ENCODE results near the gene MYH7B. TPM values are rescaled to one million over a fixed set of nuclear protein-coding genes. Genes with fewer than 3 reads are reported as not detected.

The MYH7B gene
- total RNA-seq, 1 experiment from 2014 or later, result 0.52 TPM

GRCh38 chr20:34968042-34968775, 12.5 kb downstream of the MYH7B start:
- H3K36me3 Mint-ChIP-seq (ENCODE audit: insufficient read depth, unreplicated experiment), result no peaks in the 10 kb centered on the region
- no peak for TF ChIP-seq CTCF (IDR thresholded peaks at IDR 0.05; ENCODE audit: unreplicated experiment)
- H3K27ac Mint-ChIP-seq (ENCODE audit: unreplicated experiment), result no peak overlapping the region
- no peaks in the 10 kb centered on the region for H3K4me1 Mint-ChIP-seq (ENCODE audit: low read depth, unreplicated experiment)
- intact Hi-C loops (cut with micrococcal nuclease; ENCODE audit: unreplicated experiment), result no loop called here
- H3K27me3 Mint-ChIP-seq (ENCODE audit: unreplicated experiment), result peaks cover 32% of the 10 kb centered on the region
- no peak overlapping the region for H3K4me3 Mint-ChIP-seq (ENCODE audit: low read depth, unreplicated experiment)
- no peak for DNase-seq
- CTCF ChIA-PET, result interaction anchor here (1.1 kb wide), 1 partner anchor 19 kb away, joined by 3 read pairs; no protein-coding TSS in a partner anchor
- no TSS peak for BruUV-seq (replicated peaks)
- no peaks in the 10 kb centered on the region for H3K9me3 Mint-ChIP-seq (ENCODE audit: low read depth, unreplicated experiment)

GRCh38 chr20:34970193-34970840, 14.6 kb downstream of the MYH7B start:
- Mint-ChIP-seq H3K9me3 (ENCODE audit: low read depth, unreplicated experiment) (no peaks in the 10 kb centered on the region), H3K36me3 (ENCODE audit: insufficient read depth, unreplicated experiment) (no peaks in the 10 kb centered on the region), H3K27ac (ENCODE audit: unreplicated experiment) (no peak overlapping the region), H3K4me3 (ENCODE audit: low read depth, unreplicated experiment) (no peak overlapping the region), H3K27me3 (ENCODE audit: unreplicated experiment) (peaks cover 45% of the 10 kb centered on the region), H3K4me1 (ENCODE audit: low read depth, unreplicated experiment) (no peaks in the 10 kb centered on the region)
- no peak for DNase-seq
- intact Hi-C loops (cut with micrococcal nuclease; ENCODE audit: unreplicated experiment), result no loop called here
- no TSS peak for BruUV-seq (replicated peaks)
- TF ChIP-seq CTCF (IDR thresholded peaks at IDR 0.05; ENCODE audit: unreplicated experiment), result no peak
- CTCF ChIA-PET, result no interaction called here

GRCh38 chr20:34970846-34971560, 15.3 kb downstream of the MYH7B start:
- intact Hi-C loops (cut with micrococcal nuclease; ENCODE audit: unreplicated experiment), result no loop called here
- DNase-seq, result no peak
- Mint-ChIP-seq H3K9me3 (ENCODE audit: low read depth, unreplicated experiment) (no peaks in the 10 kb centered on the region), H3K4me1 (ENCODE audit: low read depth, unreplicated experiment) (no peaks in the 10 kb centered on the region), H3K27me3 (ENCODE audit: unreplicated experiment) (peaks cover 43% of the 10 kb centered on the region), H3K4me3 (ENCODE audit: low read depth, unreplicated experiment) (no peak overlapping the region), H3K36me3 (ENCODE audit: insufficient read depth, unreplicated experiment) (no peaks in the 10 kb centered on the region), H3K27ac (ENCODE audit: unreplicated experiment) (no peak overlapping the region)
- no peak for TF ChIP-seq CTCF (IDR thresholded peaks at IDR 0.05; ENCODE audit: unreplicated experiment)
- CTCF ChIA-PET, result interaction anchor here (0.7 kb wide), 3 partner anchors 58 to 1778 kb away, joined by 3 to 7 read pairs (median 3); no protein-coding TSS in a partner anchor
- BruUV-seq (replicated peaks), result no TSS peak

- TF ChIP-seq CTCF (IDR thresholded peaks at IDR 0.05; ENCODE audit: unreplicated experiment), result no peak
- Mint-ChIP-seq H3K27me3 (ENCODE audit: unreplicated experiment) (peaks cover 47% of the 10 kb centered on the region), H3K4me1 (ENCODE audit: low read depth, unreplicated experiment) (no peaks in the 10 kb centered on the region), H3K27ac (ENCODE audit: unreplicated experiment) (no peak overlapping the region), H3K36me3 (ENCODE audit: insufficient read depth, unreplicated experiment) (no peaks in the 10 kb centered on the region), H3K4me3 (ENCODE audit: low read depth, unreplicated experiment) (no peak overlapping the region), H3K9me3 (ENCODE audit: low read depth, unreplicated experiment) (no peaks in the 10 kb centered on the region)
- intact Hi-C loops (cut with micrococcal nuclease; ENCODE audit: unreplicated experiment), result no loop called here
- CTCF ChIA-PET, result interaction anchor here (0.7 kb wide), 3 partner anchors 59 to 1779 kb away, joined by 3 to 7 read pairs (median 3); no protein-coding TSS in a partner anchor
- no peak for DNase-seq
- BruUV-seq (replicated peaks), result no TSS peak
These were observed 16.0 kb downstream of the MYH7B start for GRCh38 chr20:34971561-34972235.
